Suprapubic skin (tissue), 4 donors: ENCODE measurements around the gene MALRD1.

Experiments
- EP300 ChIP-seq: sonication (generic); formaldehyde crosslinking; IDR thresholded peaks from one replicate; pipeline ENCODE4 v1.6.1; 2017; ENCODE audit warnings: antibody characterized with exemption
- POLR2A ChIP-seq, 2 donors: fragments of 450-650 bp; IDR thresholded peaks; one replicate each; pipeline ENCODE4 v1.6.1; 2017; ENCODE audit warnings: antibody characterized with exemption in 2 of 2, mild to moderate bottlenecking in 2 of 2, moderate library complexity in 2 of 2
- POLR2AphosphoS5 ChIP-seq, 3 donors: sonication (generic); formaldehyde crosslinking; IDR thresholded peaks; one replicate each; pipeline ENCODE4 v1.6.1; 2017; ENCODE audit warnings: antibody characterized with exemption in 3 of 3
- TF ChIP-seq, protein P1 (sequence below), 2 donors: fragments of 200-600 bp in 1 of 2; fragments of 450-650 bp in 1 of 2; sonication (generic) in 1 of 2; IDR thresholded peaks; one replicate each; pipeline ENCODE4 v1.5.1; 2016 to 2019; ENCODE audit warnings: antibody characterized with exemption in 2 of 2, mild to moderate bottlenecking in 1 of 2, moderate library complexity in 1 of 2

DNA sequence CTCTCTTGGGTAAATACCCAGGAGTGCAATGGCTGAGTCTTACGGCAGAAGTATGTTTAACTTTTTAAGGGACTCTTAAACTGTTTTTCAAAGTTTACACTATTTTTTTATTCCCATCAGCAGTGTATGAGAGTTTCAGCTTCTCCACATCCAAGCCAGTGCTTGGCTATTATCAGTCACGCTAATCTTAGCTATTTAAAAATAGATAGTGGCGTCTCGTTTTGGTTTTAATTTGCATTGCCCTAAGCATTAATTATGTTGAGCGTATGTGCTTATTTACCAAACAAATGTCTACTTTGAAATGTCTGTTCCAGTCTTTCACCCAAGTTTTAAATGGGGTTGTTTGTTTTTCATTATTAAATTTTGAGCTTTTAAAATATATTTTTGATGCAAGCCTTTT, 164.0 kb downstream of the MALRD1 start:
- TF ChIP-seq POLR2A (IDR thresholded peaks at IDR 0.05) = no peak
- TF ChIP-seq, protein P1, sequence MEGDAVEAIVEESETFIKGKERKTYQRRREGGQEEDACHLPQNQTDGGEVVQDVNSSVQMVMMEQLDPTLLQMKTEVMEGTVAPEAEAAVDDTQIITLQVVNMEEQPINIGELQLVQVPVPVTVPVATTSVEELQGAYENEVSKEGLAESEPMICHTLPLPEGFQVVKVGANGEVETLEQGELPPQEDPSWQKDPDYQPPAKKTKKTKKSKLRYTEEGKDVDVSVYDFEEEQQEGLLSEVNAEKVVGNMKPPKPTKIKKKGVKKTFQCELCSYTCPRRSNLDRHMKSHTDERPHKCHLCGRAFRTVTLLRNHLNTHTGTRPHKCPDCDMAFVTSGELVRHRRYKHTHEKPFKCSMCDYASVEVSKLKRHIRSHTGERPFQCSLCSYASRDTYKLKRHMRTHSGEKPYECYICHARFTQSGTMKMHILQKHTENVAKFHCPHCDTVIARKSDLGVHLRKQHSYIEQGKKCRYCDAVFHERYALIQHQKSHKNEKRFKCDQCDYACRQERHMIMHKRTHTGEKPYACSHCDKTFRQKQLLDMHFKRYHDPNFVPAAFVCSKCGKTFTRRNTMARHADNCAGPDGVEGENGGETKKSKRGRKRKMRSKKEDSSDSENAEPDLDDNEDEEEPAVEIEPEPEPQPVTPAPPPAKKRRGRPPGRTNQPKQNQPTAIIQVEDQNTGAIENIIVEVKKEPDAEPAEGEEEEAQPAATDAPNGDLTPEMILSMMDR (IDR thresholded peaks at IDR 0.05) = no peak
- TF ChIP-seq POLR2AphosphoS5 (IDR thresholded peaks at IDR 0.05) = no peak
- no peak for TF ChIP-seq EP300
